B cell (primary cell): Measurements from ENCODE around the gene TSHZ3. TPM values are rescaled to one million over a fixed set of nuclear protein-coding genes. Genes with fewer than 3 reads are reported as not detected.

Experiments used
- ATAC-seq: fragments of 200-7000 bp; cut with Tn5 transposase; one replicate; pipeline ENCODE4 v1.10.0; 2021; ENCODE audit warnings: low read depth, mild to moderate bottlenecking, moderate number of reproducible peaks, moderate library complexity
- CTCF ChIA-PET: fragments of 350-600 bp; sonication (Branson Sonifier 250); formaldehyde crosslinking; loops from one replicate; lab custom pipeline; 2021; ENCODE audit warnings: antibody characterized with exemption, inconsistent platforms; lab: Charles Lee
- POLR2A ChIA-PET: fragments of 350-600 bp; sonication (Branson Sonifier 250); formaldehyde crosslinking; loops from one replicate; lab custom pipeline; 2021; ENCODE audit warnings: antibody characterized with exemption; lab: Charles Lee
- DNase-seq: peaks from one replicate; pipeline ENCODE4 v3.0.0; 2013
- H2AFZ ChIP-seq: 2 replicates; pipeline ENCODE4 v1.6.1; 2012; ENCODE audit warnings: mild to moderate bottlenecking, low read depth, low read length; ENCODE audit not compliant: insufficient read depth, poor library complexity, severe bottlenecking
- H3K27ac ChIP-seq, 2 donors: 1 replicate in 1 of 2; 2 replicates in 1 of 2; pipeline ENCODE4 v1.5.1; 2012 to 2013; ENCODE audit warnings: low read length in 2 of 2, mild to moderate bottlenecking in 2 of 2, moderate library complexity in 1 of 2
- H3K27me3 ChIP-seq, 4 experiments: fragments of 200-600 bp in 1 of 4; sonication (generic) in 1 of 4; replicated peaks in 1 of 4; 1 replicate in 2 of 4; 2 replicates in 2 of 4; pipeline versions ENCODE4 v1.6.1 to v1.7.0; 2013 to 2016; ENCODE audit warnings: low read length in 3 of 4, mild to moderate bottlenecking in 2 of 4, mixed read lengths in 1 of 4, moderate library complexity in 1 of 4; ENCODE audit not compliant: insufficient read depth in 4 of 4, control insufficient read depth in 3 of 4; ENCODE audit errors: control extremely low read depth in 1 of 4
- H3K36me3 ChIP-seq, 2 experiments: replicated peaks in 1 of 2; 1 replicate in 1 of 2; 2 replicates in 1 of 2; pipeline versions ENCODE4 v1.6.1 to v1.7.1; 2013; ENCODE audit warnings: low read length in 1 of 2; ENCODE audit not compliant: insufficient read depth in 2 of 2, control insufficient read depth in 1 of 2; ENCODE audit errors: control extremely low read depth in 1 of 2, extremely low read depth in 1 of 2
- H3K4me1 ChIP-seq, 2 donors: fragments of 200-600 bp in 1 of 2; sonication (generic) in 1 of 2; 1 replicate in 1 of 2; 2 replicates in 1 of 2; pipeline versions ENCODE4 v1.5.1 to v1.6.1; 2013 to 2017; ENCODE audit warnings: low read length in 2 of 2; ENCODE audit not compliant: control insufficient read depth in 2 of 2, insufficient read depth in 2 of 2
- H3K4me2 ChIP-seq: replicated peaks from 2 replicates; pipeline ENCODE3; 2012; ENCODE audit warnings: mild to moderate bottlenecking, low read depth, low read length; ENCODE audit not compliant: poor library complexity, severe bottlenecking
- H3K4me3 ChIP-seq, 5 experiments: fragments of 200-600 bp in 1 of 5; sonication (generic) in 1 of 5; 1 replicate in 3 of 5; 2 replicates in 2 of 5; pipeline versions ENCODE4 v1.5.1 to v1.7.0; 2011 to 2016; ENCODE audit warnings: low read length in 4 of 5, mild to moderate bottlenecking in 4 of 5, low read depth in 2 of 5, control low read depth in 1 of 5, moderate library complexity in 1 of 5; ENCODE audit not compliant: insufficient read depth in 1 of 5; ENCODE audit errors: control extremely low read depth in 1 of 5, extremely low read depth in 1 of 5
- H3K79me2 ChIP-seq: fragments of 200-600 bp; sonication (generic); one replicate; pipeline ENCODE4 v1.6.0; 2016; ENCODE audit warnings: low read length; ENCODE audit not compliant: control insufficient read depth, insufficient read depth
- H3K9ac ChIP-seq: fragments of 200-600 bp; sonication (generic); 2 replicates; pipeline ENCODE4 v1.6.1; 2017; ENCODE audit warnings: mild to moderate bottlenecking, low read length, moderate library complexity
- H3K9me3 ChIP-seq, 3 donors: one replicate each; pipeline versions ENCODE4 v1.6.1 to v1.7.1; 2013; ENCODE audit warnings: low read length in 2 of 3; ENCODE audit not compliant: control insufficient read depth in 2 of 3, insufficient read depth in 1 of 3; ENCODE audit errors: control extremely low read depth in 1 of 3
- H4K20me1 ChIP-seq: 2 replicates; pipeline ENCODE4 v1.6.0; 2012; ENCODE audit warnings: mild to moderate bottlenecking, low read length; ENCODE audit not compliant: insufficient read depth, control insufficient read depth, poor library complexity, severe bottlenecking
- H3K27ac Mint-ChIP-seq: one replicate; pipeline ENCODE4 v1.8.0; 2021; ENCODE audit warnings: mixed read lengths
- H3K27me3 Mint-ChIP-seq: one replicate; pipeline ENCODE4 v1.8.0; 2021; ENCODE audit warnings: mixed read lengths
- H3K4me1 Mint-ChIP-seq: one replicate; pipeline ENCODE4 v1.8.0; 2021; ENCODE audit warnings: mixed read lengths
- H3K4me3 Mint-ChIP-seq: one replicate; pipeline ENCODE4 v1.8.0; 2021; ENCODE audit warnings: mixed read lengths
- H3K9me3 Mint-ChIP-seq: one replicate; pipeline ENCODE4 v1.8.0; 2022; ENCODE audit warnings: mixed read lengths; ENCODE audit not compliant: insufficient read depth
- EZH2 ChIP-seq: IDR thresholded peaks from 2 replicates; pipeline ENCODE4 v1.6.1; 2012; ENCODE audit warnings: borderline replicate concordance, low read depth, mild to moderate bottlenecking, moderate library complexity, low read length; ENCODE audit not compliant: insufficient read depth, poor library complexity, severe bottlenecking
- WGBS: methylation state at CpG from one replicate; pipeline ENCODE4 v1.1.5; 2013; ENCODE audit warnings: missing lambda C conversion rate; ENCODE audit not compliant: insufficient coverage; 5-methylcytosine and 5-hydroxymethylcytosine counted together
- intact Hi-C: fragments of 100-400 bp; cut with micrococcal nuclease; formaldehyde crosslinking; loops from one replicate; pipeline ENCODE4 v1.10.0; 2022
- polyA plus RNA-seq: library from polyadenylated mRNA; depleted of rRNA; stranded (reverse); fragments of >200 nt; gene quantifications from 2 replicates; pipeline ENCODE4 v1.2.3, GENCODE V29; 2012
- total RNA-seq, 2 donors: library from RNA; stranded (reverse); fragments of 120-200 nt in 1 of 2; gene quantifications; 1 replicate in 1 of 2; 2 replicates in 1 of 2; pipeline versions ENCODE4 v1.2.3 to v1.2.4, GENCODE V29; 2013 to 2022
- TF ChIP-seq, protein P1 (sequence below): fragments of 200-600 bp; IDR thresholded peaks from one replicate; pipeline ENCODE4 v1.8.0; 2022; ENCODE audit warnings: antibody characterized with exemption, mild to moderate bottlenecking

The TSHZ3 gene
- total and polyA plus RNA-seq, 2 donors (not counting 1 experiment from before 2014, with no cell fraction given) = 0.03 to 0.34 TPM

DNA sequence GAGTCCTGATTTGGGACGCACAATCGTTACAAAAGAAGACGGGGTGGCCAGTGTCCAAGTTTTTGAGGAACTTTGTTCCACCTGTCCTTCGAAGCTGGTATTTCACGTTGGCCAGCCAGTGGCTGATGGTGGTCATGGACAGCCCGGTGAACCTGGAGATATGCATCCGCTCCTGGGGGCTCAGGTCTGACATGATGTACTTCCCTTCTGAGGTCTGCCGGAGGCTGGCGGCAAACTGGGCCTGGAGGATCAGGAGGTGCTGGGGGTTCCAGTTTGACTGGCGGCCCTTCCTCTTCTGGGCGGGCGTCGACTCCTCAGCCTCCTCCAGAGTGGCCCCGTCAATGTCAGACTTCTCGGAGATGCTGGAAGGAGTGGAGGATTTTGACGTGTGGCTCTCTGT lies 72.4 kb downstream of the TSHZ3 start:
- peaks cover 0 to 34% (median 0%) of the 10 kb centered on the region in 3 donors for H3K9me3 ChIP-seq
- H3K4me2 ChIP-seq = no peak overlapping the region
- Mint-ChIP-seq H3K27ac (no peak overlapping the region), H3K4me1 (no peaks in the 10 kb centered on the region), H3K27me3 (no peaks in the 10 kb centered on the region), H3K9me3 (no peaks in the 10 kb centered on the region), H3K4me3 (no peak overlapping the region)
- no peaks in the 10 kb centered on the region for H3K36me3 ChIP-seq
- H3K4me1 ChIP-seq = no peaks in the 10 kb centered on the region
- ATAC-seq (no peak), DNase-seq (no peak)
- H3K27me3 ChIP-seq = no peaks in the 10 kb centered on the region
- TF ChIP-seq, protein P1, sequence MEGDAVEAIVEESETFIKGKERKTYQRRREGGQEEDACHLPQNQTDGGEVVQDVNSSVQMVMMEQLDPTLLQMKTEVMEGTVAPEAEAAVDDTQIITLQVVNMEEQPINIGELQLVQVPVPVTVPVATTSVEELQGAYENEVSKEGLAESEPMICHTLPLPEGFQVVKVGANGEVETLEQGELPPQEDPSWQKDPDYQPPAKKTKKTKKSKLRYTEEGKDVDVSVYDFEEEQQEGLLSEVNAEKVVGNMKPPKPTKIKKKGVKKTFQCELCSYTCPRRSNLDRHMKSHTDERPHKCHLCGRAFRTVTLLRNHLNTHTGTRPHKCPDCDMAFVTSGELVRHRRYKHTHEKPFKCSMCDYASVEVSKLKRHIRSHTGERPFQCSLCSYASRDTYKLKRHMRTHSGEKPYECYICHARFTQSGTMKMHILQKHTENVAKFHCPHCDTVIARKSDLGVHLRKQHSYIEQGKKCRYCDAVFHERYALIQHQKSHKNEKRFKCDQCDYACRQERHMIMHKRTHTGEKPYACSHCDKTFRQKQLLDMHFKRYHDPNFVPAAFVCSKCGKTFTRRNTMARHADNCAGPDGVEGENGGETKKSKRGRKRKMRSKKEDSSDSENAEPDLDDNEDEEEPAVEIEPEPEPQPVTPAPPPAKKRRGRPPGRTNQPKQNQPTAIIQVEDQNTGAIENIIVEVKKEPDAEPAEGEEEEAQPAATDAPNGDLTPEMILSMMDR = no peak
- H3K79me2 ChIP-seq = no peaks in the 10 kb centered on the region
- POLR2A ChIA-PET = no interaction called here
- H3K27ac ChIP-seq = no peak overlapping the region
- H2AFZ ChIP-seq = no peak overlapping the region
- H4K20me1 ChIP-seq = no peaks in the 10 kb centered on the region
- intact Hi-C loops = no loop called here
- H3K4me3 ChIP-seq = no peak overlapping the region
- CTCF ChIA-PET = no interaction called here
- WGBS = 94% methylated on average over 9 of the region's 16 CpGs
- no peak overlapping the region for H3K9ac ChIP-seq

DNA sequence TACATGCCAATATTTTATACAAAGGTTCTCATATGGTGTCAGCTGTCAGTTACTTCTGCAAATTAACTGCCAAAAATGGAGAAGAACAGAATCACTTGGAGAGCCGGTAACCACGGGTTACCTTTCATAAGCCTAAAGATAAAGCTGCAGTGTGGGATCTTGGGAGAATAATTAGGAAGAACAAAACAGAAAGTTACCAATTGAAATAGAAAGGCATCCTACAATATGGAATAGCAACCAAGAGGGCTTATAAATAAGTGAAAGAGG lies 74.2 kb downstream of the TSHZ3 start:
- intact Hi-C loops = no loop called here
- Histone ChIP-seq H3K27me3 (no peaks in the 10 kb centered on the region), H3K9ac (no peak overlapping the region), H3K27ac (no peak overlapping the region), H3K9me3 (peaks cover 0 to 41% (median 0%) of the 10 kb centered on the region in 3 donors), H3K4me1 (no peaks in the 10 kb centered on the region), H3K4me2 (no peak overlapping the region), H4K20me1 (no peaks in the 10 kb centered on the region), H3K36me3 (no peaks in the 10 kb centered on the region), H2AFZ (no peak overlapping the region), H3K79me2 (no peaks in the 10 kb centered on the region), H3K4me3 (no peak overlapping the region)
- WGBS = no CpG with 5 or more reads among the region's 2 CpGs
- ATAC-seq (no peak), DNase-seq (no peak)
- ChIA-PET CTCF (no interaction called here), POLR2A (no interaction called here)
- no peaks in the 10 kb centered on the region for H3K9me3 Mint-ChIP-seq
- H3K27me3 Mint-ChIP-seq = no peaks in the 10 kb centered on the region
- no peak overlapping the region for H3K4me3 Mint-ChIP-seq
- no peaks in the 10 kb centered on the region for H3K4me1 Mint-ChIP-seq
- H3K27ac Mint-ChIP-seq = no peak overlapping the region
- TF ChIP-seq EZH2 = no peak
- TF ChIP-seq, protein P1 = no peak
